Measurements from ENCODE around the gene SLC34A1. TPM values are rescaled to one million over a fixed set of nuclear protein-coding genes. Genes with fewer than 3 reads are reported as not detected.
A peak's percentile ranks its signal among the peaks of the same experiment; 100 is the strongest.

SLC34A1 gene
- total and polyA plus RNA-seq, 2 donors (not counting 1 experiment from before 2014, with no cell fraction given), result 0.06 TPM; not detected in 1

GRCh38 chr5:177434437-177434836, 50.2 kb downstream of the SLC34A1 start:
- Histone ChIP-seq H4K20me1 (ENCODE audit: control insufficient read depth, insufficient read depth, low read length, poor library complexity, severe bottlenecking) (peaks cover 91% of the 10 kb centered on the region), H3K4me1 (ENCODE audit: control insufficient read depth in 2 of 2, insufficient read depth in 2 of 2, low read length in 2 of 2) (peaks cover 40 to 59% of the 10 kb centered on the region in 2 donors), H3K27ac (ENCODE audit: low read length in 2 of 2) (peak overlapping the region in 1 of 2 donors; percentile 96), H2AFZ (ENCODE audit: insufficient read depth, low read depth, low read length, poor library complexity, severe bottlenecking) (no peak overlapping the region), H3K27me3 (replicated peaks in 1 of 4; ENCODE audit: control extremely low read depth in 1 of 4, control insufficient read depth in 3 of 4, insufficient read depth in 4 of 4, low read length in 3 of 4) (no peaks in the 10 kb centered on the region), H3K4me2 (replicated peaks; ENCODE audit: low read depth, low read length, poor library complexity, severe bottlenecking) (no peak overlapping the region), H3K36me3 (replicated peaks in 1 of 2; ENCODE audit: control extremely low read depth in 1 of 2, control insufficient read depth in 1 of 2, extremely low read depth in 1 of 2, insufficient read depth in 2 of 2, low read length in 1 of 2) (peaks cover 4 to 94% of the 10 kb centered on the region in 2 experiments), H3K79me2 (ENCODE audit: control insufficient read depth, insufficient read depth, low read length) (peaks cover 63% of the 10 kb centered on the region), H3K9me3 (ENCODE audit: control extremely low read depth in 1 of 3, control insufficient read depth in 2 of 3, insufficient read depth in 1 of 3, low read length in 2 of 3) (no peaks in the 10 kb centered on the region), H3K4me3 (ENCODE audit: control extremely low read depth in 1 of 5, extremely low read depth in 1 of 5, insufficient read depth in 1 of 5, low read depth in 2 of 5, low read length in 4 of 5) (no peak overlapping the region), H3K9ac (ENCODE audit: low read length) (no peak overlapping the region)
- TF ChIP-seq, protein P1, sequence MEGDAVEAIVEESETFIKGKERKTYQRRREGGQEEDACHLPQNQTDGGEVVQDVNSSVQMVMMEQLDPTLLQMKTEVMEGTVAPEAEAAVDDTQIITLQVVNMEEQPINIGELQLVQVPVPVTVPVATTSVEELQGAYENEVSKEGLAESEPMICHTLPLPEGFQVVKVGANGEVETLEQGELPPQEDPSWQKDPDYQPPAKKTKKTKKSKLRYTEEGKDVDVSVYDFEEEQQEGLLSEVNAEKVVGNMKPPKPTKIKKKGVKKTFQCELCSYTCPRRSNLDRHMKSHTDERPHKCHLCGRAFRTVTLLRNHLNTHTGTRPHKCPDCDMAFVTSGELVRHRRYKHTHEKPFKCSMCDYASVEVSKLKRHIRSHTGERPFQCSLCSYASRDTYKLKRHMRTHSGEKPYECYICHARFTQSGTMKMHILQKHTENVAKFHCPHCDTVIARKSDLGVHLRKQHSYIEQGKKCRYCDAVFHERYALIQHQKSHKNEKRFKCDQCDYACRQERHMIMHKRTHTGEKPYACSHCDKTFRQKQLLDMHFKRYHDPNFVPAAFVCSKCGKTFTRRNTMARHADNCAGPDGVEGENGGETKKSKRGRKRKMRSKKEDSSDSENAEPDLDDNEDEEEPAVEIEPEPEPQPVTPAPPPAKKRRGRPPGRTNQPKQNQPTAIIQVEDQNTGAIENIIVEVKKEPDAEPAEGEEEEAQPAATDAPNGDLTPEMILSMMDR (IDR thresholded peaks at IDR 0.05), result no peak
- TF ChIP-seq EZH2 (IDR thresholded peaks at IDR 0.05; ENCODE audit: borderline replicate concordance, insufficient read depth, low read depth, low read length, poor library complexity, severe bottlenecking), result no peak
- Mint-ChIP-seq H3K27me3 (no peaks in the 10 kb centered on the region), H3K27ac (peak overlapping the region; percentile 15), H3K4me3 (no peak overlapping the region), H3K9me3 (ENCODE audit: insufficient read depth) (no peaks in the 10 kb centered on the region), H3K4me1 (peaks cover 46% of the 10 kb centered on the region)
- POLR2A ChIA-PET, result interaction anchor here (6.8 kb wide), 1 partner anchor 11 kb away, joined by 103 read pairs; the partner anchor contains the start of gene PRR7
- over 99% methylated on average over 8 of the region's 8 CpGs for WGBS (ENCODE audit: insufficient coverage)
- CTCF ChIA-PET, result interaction anchor here (0.5 to 12.3 kb wide), 3 partner anchors 9 to 420 kb away, joined by 3 to 143 read pairs (median 82); partner anchors contain the start of gene PRR7
- peak; percentile 10 for DNase-seq
- no peak for ATAC-seq (ENCODE audit: low read depth)
- intact Hi-C loops (cut with micrococcal nuclease), result no loop called here

GRCh38 chr5:177434942-177435738, 50.9 kb downstream of the SLC34A1 start:
- Histone ChIP-seq H3K4me3 (ENCODE audit: control extremely low read depth in 1 of 5, extremely low read depth in 1 of 5, insufficient read depth in 1 of 5, low read depth in 2 of 5, low read length in 4 of 5) (no peak overlapping the region), H3K4me1 (ENCODE audit: control insufficient read depth in 2 of 2, insufficient read depth in 2 of 2, low read length in 2 of 2) (peaks cover 33 to 52% of the 10 kb centered on the region in 2 donors), H4K20me1 (ENCODE audit: control insufficient read depth, insufficient read depth, low read length, poor library complexity, severe bottlenecking) (peaks cover 91% of the 10 kb centered on the region), H2AFZ (ENCODE audit: insufficient read depth, low read depth, low read length, poor library complexity, severe bottlenecking) (no peak overlapping the region), H3K79me2 (ENCODE audit: control insufficient read depth, insufficient read depth, low read length) (peaks cover 56% of the 10 kb centered on the region), H3K4me2 (replicated peaks; ENCODE audit: low read depth, low read length, poor library complexity, severe bottlenecking) (no peak overlapping the region), H3K36me3 (replicated peaks in 1 of 2; ENCODE audit: control extremely low read depth in 1 of 2, control insufficient read depth in 1 of 2, extremely low read depth in 1 of 2, insufficient read depth in 2 of 2, low read length in 1 of 2) (peaks cover 4 to 94% of the 10 kb centered on the region in 2 experiments), H3K9ac (ENCODE audit: low read length) (no peak overlapping the region), H3K9me3 (ENCODE audit: control extremely low read depth in 1 of 3, control insufficient read depth in 2 of 3, insufficient read depth in 1 of 3, low read length in 2 of 3) (no peaks in the 10 kb centered on the region), H3K27me3 (replicated peaks in 1 of 4; ENCODE audit: control extremely low read depth in 1 of 4, control insufficient read depth in 3 of 4, insufficient read depth in 4 of 4, low read length in 3 of 4) (no peaks in the 10 kb centered on the region), H3K27ac (ENCODE audit: low read length in 2 of 2) (peak overlapping the region in 1 of 2 donors; percentile 32)
- intact Hi-C loops (cut with micrococcal nuclease), result no loop called here
- no peak for TF ChIP-seq EZH2 (IDR thresholded peaks at IDR 0.05; ENCODE audit: borderline replicate concordance, insufficient read depth, low read depth, low read length, poor library complexity, severe bottlenecking)
- TF ChIP-seq, protein P1 (IDR thresholded peaks at IDR 0.05), result no peak
- H3K4me3 Mint-ChIP-seq, result no peak overlapping the region
- H3K27ac Mint-ChIP-seq, result peak overlapping the region; percentile 37
- ChIA-PET POLR2A (interaction anchor here (6.8 kb wide), 1 partner anchor 10 kb away, joined by 103 read pairs; the partner anchor contains the start of gene PRR7), CTCF (interaction anchor here (0.5 to 12.3 kb wide), 3 partner anchors 9 to 419 kb away, joined by 3 to 143 read pairs (median 82); partner anchors contain the start of gene PRR7)
- H3K27me3 Mint-ChIP-seq, result no peaks in the 10 kb centered on the region
- H3K4me1 Mint-ChIP-seq, result peaks cover 45% of the 10 kb centered on the region
- H3K9me3 Mint-ChIP-seq (ENCODE audit: insufficient read depth), result no peaks in the 10 kb centered on the region
- DNase-seq, result no peak
- WGBS (ENCODE audit: insufficient coverage), result 95% methylated on average over 13 of the region's 20 CpGs
- no peak for ATAC-seq (ENCODE audit: low read depth)
